MM.1S (cell line): Measurements from ENCODE around the gene SGCD.

Source experiments
- CTCF ChIP-seq: fragments of 300-600 bp; sonication (generic); IDR thresholded peaks from 2 replicates; pipeline ENCODE4 v1.5.1; 2016; ENCODE audit warnings: antibody characterized with exemption, low read length, mixed read lengths
- EZH2 ChIP-seq: fragments of 300-600 bp; sonication (generic); optimal IDR thresholded peaks from 2 replicates; pipeline ENCODE3; 2017; ENCODE audit warnings: low read depth, mild to moderate bottlenecking, antibody characterized with exemption, low read length, mixed read lengths
- EZH2phosphoT487 ChIP-seq: fragments of 300-600 bp; sonication (generic); IDR thresholded peaks from 2 replicates; pipeline ENCODE4 v1.6.1; 2018; ENCODE audit warnings: antibody characterized with exemption, low read length

DNA sequence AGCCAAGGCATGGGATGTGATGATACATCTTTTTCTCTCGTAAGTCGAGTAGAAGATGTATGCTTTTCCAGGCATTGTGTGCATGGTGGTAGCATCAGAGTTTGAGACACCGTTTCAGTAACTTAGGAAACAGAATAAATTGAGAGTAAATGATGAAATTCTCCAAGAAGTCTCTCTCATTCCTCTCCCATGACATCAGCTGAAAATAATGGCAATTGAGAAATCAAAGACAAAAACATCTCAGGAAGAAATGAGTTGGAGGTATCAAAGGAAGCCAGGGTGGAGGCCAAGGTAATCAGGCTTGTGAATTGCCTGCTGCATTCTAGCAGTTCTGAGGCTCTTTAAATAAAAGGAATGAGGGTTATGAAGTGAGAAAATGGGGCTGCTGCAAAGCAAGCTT is 53.9 kb downstream of the SGCD start:
- TF ChIP-seq CTCF (no peak), EZH2phosphoT487 (no peak), EZH2 (no peak)
